GM18907 (cell line): Measurements from ENCODE around the gene RAB6B.

Experiments
- ATAC-seq: cut with Tn5 transposase; IDR thresholded peaks from one replicate; pipeline ENCODE4 v1.9.1; 2021; ENCODE audit warnings: mild to moderate bottlenecking, moderate library complexity; ENCODE audit not compliant: unreplicated experiment

RAB6B gene

GRCh38 chr3:133777807-133778568, 117.7 kb downstream of the RAB6B start:
- no peak for ATAC-seq

- no peak for ATAC-seq
Measured at GRCh38 chr3:133776794-133777438, 118.8 kb downstream of the RAB6B start.

GRCh38 chr3:133775835-133776234, 119.8 kb downstream of the RAB6B start:
- no peak for ATAC-seq

GRCh38 chr3:133775309-133775708, 120.4 kb downstream of the RAB6B start:
- no peak for ATAC-seq
